Gastroesophageal sphincter (tissue), 4 donors: ENCODE measurements around the gene AIF1. TPM values are rescaled to one million over a fixed set of nuclear protein-coding genes. Genes with fewer than 3 reads are reported as not detected.
A peak's percentile ranks its signal among the peaks of the same experiment; 100 is the strongest.

Experiments
- ATAC-seq: fragments of 150-250 bp; one replicate; pipeline ENCODE4 v1.9.1; 2016; ENCODE audit warnings: mild to moderate bottlenecking, moderate library complexity
- H3K27ac ChIP-seq, 4 donors: fragments of 200-600 bp; sonication (generic) in 3 of 4; 1 replicate in 3 of 4; 2 replicates in 1 of 4; pipeline ENCODE4 v1.5.1; 2016 to 2019
- H3K27me3 ChIP-seq: fragments of 200-600 bp; sonication (generic); one replicate; pipeline ENCODE4 v1.5.1; 2019
- H3K36me3 ChIP-seq, 2 donors: fragments of 200-600 bp; sonication (generic); one replicate each; pipeline ENCODE4 v1.5.1; 2019; ENCODE audit warnings: control low read depth in 1 of 2
- H3K4me1 ChIP-seq, 3 donors: fragments of 200-600 bp; sonication (generic); 1 replicate in 2 of 3; 2 replicates in 1 of 3; pipeline ENCODE4 v1.5.1; 2016 to 2019; ENCODE audit warnings: control low read depth in 2 of 3
- H3K4me3 ChIP-seq, 2 donors: fragments of 200-600 bp; sonication (generic); one replicate each; pipeline ENCODE4 v1.5.1; 2019; ENCODE audit warnings: mild to moderate bottlenecking in 1 of 2, moderate library complexity in 1 of 2
- H3K9me3 ChIP-seq, 3 donors: fragments of 200-600 bp; sonication (generic); one replicate each; pipeline ENCODE4 v1.5.1; 2017 to 2019; ENCODE audit warnings: control low read depth in 2 of 3
- EP300 ChIP-seq: sonication (generic); formaldehyde crosslinking; IDR thresholded peaks from one replicate; pipeline ENCODE4 v1.6.1; 2017; ENCODE audit warnings: antibody characterized with exemption, mild to moderate bottlenecking
- POLR2A ChIP-seq, 2 donors: fragments of 450-650 bp; IDR thresholded peaks; one replicate each; pipeline ENCODE4 v1.6.1; 2017; ENCODE audit warnings: antibody characterized with exemption in 2 of 2, mild to moderate bottlenecking in 2 of 2, moderate library complexity in 1 of 2
- POLR2AphosphoS5 ChIP-seq: sonication (generic); formaldehyde crosslinking; IDR thresholded peaks from one replicate; pipeline ENCODE4 v1.6.1; 2017; ENCODE audit warnings: antibody characterized with exemption
- WGBS, 2 donors: methylation state at CpG; one replicate each; pipeline ENCODE4 v1.1.5; 2018; ENCODE audit warnings: low coverage in 1 of 2; 5-methylcytosine and 5-hydroxymethylcytosine counted together
- total RNA-seq, 4 donors: library from RNA; depleted of rRNA; stranded (reverse); fragments of >200 nt; gene quantifications; one replicate each; pipeline ENCODE4 v1.1.0, GENCODE V29; 2016
- TF ChIP-seq, protein P1 (sequence below), 4 experiments: fragments of 200-600 bp in 2 of 4; fragments of 450-650 bp in 2 of 4; sonication (generic) in 1 of 4; IDR thresholded peaks; one replicate each; pipeline ENCODE4 v1.5.1; 2017 to 2019; ENCODE audit warnings: antibody characterized with exemption in 4 of 4, mild to moderate bottlenecking in 2 of 4, moderate library complexity in 2 of 4

The AIF1 gene
- total RNA-seq, 4 donors from 2014 or later: 5.6 to 46.4 (median 21.3) TPM

DNA sequence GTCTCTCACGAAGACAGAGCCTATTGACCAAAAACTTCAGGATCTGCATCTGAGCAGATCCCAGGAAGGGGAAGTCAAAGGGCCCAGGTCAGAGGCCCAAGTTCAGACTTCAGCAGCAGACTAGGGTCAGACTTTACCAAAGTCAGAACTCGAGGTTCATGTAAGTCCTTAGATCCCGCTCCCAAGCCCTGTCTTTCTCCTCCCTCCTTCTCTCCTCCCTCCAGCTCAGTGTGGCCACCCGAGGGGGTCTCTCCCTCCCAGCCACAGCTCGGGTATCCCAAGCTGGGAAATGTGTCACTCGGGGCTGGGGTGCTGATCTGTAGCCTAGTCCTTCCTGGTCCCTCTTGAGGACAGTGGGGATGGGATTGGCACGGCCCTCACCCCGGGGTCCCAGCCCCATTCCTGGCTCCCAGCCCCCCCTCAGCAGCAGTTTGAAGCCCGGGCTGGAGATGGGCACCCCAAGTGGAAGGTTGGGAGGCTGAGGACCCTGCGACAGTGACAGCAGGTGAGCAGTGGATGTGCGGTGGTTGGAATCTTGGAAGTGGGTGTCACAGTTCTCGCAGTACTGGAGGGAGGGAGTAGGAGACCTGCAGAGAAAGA is 47.2 kb downstream of the AIF1 start:
- H3K27me3 ChIP-seq: no peaks in the 10 kb centered on the region
- peaks cover 0 to 39% of the 10 kb centered on the region in 2 donors for H3K36me3 ChIP-seq
- WGBS, 2 donors: 97 to 100% methylated on average over 2 to 5 of the region's 12 CpGs
- peaks cover 8 to 77% (median 45%) of the 10 kb centered on the region in 3 donors for H3K4me1 ChIP-seq
- H3K27ac ChIP-seq: peak overlapping the region in 3 of 4 donors; percentile 9 to 19 (median 17)
- ATAC-seq: no peak
- H3K9me3 ChIP-seq: no peaks in the 10 kb centered on the region
- no peak overlapping the region for H3K4me3 ChIP-seq
- TF ChIP-seq POLR2A (IDR thresholded peaks at IDR 0.05) (no peak), EP300 (no peak), POLR2AphosphoS5 (no peak)
- TF ChIP-seq, protein P1, sequence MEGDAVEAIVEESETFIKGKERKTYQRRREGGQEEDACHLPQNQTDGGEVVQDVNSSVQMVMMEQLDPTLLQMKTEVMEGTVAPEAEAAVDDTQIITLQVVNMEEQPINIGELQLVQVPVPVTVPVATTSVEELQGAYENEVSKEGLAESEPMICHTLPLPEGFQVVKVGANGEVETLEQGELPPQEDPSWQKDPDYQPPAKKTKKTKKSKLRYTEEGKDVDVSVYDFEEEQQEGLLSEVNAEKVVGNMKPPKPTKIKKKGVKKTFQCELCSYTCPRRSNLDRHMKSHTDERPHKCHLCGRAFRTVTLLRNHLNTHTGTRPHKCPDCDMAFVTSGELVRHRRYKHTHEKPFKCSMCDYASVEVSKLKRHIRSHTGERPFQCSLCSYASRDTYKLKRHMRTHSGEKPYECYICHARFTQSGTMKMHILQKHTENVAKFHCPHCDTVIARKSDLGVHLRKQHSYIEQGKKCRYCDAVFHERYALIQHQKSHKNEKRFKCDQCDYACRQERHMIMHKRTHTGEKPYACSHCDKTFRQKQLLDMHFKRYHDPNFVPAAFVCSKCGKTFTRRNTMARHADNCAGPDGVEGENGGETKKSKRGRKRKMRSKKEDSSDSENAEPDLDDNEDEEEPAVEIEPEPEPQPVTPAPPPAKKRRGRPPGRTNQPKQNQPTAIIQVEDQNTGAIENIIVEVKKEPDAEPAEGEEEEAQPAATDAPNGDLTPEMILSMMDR (IDR thresholded peaks at IDR 0.05): no peak

DNA sequence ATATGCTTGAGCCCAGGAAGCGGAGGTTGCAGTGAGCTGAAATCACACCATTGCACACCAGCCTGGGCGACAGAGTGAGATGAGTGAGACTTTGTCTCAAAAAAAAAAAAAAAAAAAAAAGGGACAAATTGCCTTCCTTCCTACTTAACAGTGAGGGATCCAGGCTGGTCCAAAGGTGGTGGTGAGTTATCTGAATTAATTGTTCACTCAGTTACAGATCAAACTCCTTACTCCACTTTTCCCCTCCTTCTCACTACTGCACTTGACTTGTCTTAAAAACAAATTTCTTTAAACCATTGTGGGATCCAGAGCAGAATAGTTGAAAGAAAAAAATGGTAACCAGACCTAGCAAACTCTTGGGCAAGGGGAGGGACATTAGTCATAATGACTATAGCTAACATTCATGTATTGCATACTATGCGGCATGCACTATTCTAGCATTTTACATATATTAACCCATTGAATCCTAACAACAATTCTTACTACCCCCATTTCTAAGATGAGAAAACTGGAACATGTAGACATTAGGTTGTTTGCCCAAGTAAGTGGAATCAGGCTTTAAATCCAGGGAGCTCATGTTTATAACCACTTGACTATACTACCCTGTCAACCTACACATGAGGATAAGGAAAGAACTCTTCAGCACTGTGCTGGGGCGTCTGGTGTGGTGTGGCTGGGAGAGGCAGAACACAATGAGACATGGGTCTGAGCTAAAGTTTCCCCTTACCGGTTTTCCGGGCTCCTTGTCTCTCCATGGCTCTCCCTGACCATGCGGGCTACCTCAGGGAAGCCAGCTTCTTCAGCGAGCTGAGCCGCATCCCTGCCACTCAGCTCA is 48.3 kb downstream of the AIF1 start:
- Histone ChIP-seq H3K9me3 (no peaks in the 10 kb centered on the region), H3K27ac (peak overlapping the region; percentile 95 to 98 (median 96)), H3K36me3 (peaks cover 0 to 39% of the 10 kb centered on the region in 2 donors), H3K4me3 (peak overlapping the region; percentile 55 to 67), H3K27me3 (no peaks in the 10 kb centered on the region), H3K4me1 (peaks cover 8 to 77% (median 42%) of the 10 kb centered on the region in 3 donors)
- 17 to 57% methylated on average over 1 to 2 of the region's 9 CpGs for WGBS, 2 donors
- no peak for TF ChIP-seq EP300
- TF ChIP-seq, protein P1 (IDR thresholded peaks at IDR 0.05): no peak
- ATAC-seq: no peak

DNA sequence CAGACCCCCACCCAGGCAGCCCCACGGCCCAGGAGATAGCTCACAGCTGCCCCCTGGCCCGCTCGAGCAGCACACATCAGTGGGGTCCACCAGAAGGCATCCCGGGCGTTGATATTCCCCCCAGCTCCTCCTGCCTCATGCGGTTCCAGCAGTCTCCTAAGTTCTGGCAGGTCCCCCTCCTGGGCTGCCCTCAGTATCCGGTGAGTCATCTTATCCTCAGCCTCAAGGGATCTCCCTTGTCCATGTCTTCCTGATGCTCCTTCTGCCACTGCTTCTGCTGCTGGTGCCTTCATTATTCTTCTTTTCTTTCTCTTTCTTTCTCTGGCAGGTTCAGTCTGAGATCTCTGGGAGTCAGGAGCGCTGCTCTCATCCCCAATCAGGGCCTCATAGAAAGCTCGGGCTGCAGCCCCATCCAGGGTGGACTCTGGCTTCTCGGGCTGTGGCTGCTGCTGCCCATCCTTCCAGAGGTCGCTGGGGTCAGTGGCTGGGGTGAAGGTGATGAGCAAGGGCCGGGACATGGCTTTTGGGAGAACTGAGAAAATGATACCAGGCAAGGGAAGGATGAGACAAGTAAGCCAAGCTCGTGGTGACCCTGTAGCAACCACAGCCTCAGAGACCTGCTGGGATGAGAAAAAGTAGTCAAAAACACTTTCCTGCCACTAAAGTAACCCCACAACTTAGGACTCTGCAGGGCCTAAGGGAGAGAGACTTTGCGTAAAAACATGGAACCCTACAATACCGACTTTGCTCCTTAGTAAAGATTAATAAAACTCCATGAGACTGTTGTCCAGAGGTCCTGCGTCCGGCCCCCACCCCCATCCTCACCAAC is 49.1 kb downstream of the AIF1 start:
- H3K27ac ChIP-seq: peak overlapping the region; percentile 95 to 98 (median 96)
- TF ChIP-seq EP300: no peak
- peaks cover 0 to 45% of the 10 kb centered on the region in 2 donors for H3K36me3 ChIP-seq
- H3K4me3 ChIP-seq: peak overlapping the region; percentile 55 to 67
- H3K4me1 ChIP-seq: peaks cover 3 to 77% (median 34%) of the 10 kb centered on the region in 3 donors
- H3K9me3 ChIP-seq: no peaks in the 10 kb centered on the region
- H3K27me3 ChIP-seq: no peaks in the 10 kb centered on the region
- WGBS, 2 donors: 0 to 3% methylated on average over 7 to 9 of the region's 17 CpGs
- ATAC-seq: peak; percentile 21

DNA sequence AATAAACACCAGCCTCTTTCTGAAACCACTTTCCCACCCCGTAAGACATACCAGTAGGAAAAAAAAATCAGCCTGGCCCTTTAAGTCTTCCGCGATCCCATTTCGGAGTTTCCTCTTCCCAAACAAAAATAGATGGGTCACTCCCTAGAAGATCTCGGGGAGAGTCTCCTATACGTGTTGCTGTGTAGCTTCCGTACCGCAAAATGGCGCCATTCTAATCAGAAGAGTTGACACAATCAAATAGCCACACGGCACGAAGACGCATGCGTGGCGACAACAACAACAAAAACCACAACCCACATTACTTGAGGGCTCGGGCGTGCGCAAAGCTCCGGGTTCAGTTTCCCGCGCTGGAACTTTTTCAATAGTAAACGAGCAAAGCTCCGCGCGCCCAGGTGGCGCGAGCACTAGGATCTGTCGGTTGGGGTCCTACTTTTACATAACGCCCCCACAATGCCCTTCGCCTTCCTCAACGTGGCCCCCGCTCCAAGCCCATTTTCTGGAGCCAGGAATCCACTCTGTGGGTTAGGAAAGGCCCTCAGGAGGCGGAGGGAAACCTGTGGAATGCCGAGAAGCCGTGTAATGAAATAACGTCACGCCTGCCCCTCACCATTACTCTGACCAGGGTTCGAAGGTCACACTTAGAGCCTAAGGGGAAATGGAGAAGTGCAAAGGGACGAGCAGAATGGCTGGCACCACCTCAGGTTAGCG is 49.9 kb downstream of the AIF1 start, which contains the start of gene GPANK1:
GPANK1 (minus strand) TSS at position 208 of the 711 bp plus-strand sequence. CDS start 519 bp downstream, outside the sequence.
- H3K9me3 ChIP-seq: no peaks in the 10 kb centered on the region
- ATAC-seq: peak; percentile 59
- TF ChIP-seq, protein P1 (IDR thresholded peaks at IDR 0.05): no peak
- TF ChIP-seq POLR2A (IDR thresholded peaks at IDR 0.05) (peak in 1 of 2 donors; percentile 30), EP300 (no peak), POLR2AphosphoS5 (peak; percentile 76)
- H3K36me3 ChIP-seq: peaks cover 0 to 53% of the 10 kb centered on the region in 2 donors
- H3K27me3 ChIP-seq: no peaks in the 10 kb centered on the region
- H3K4me3 ChIP-seq: peak within 1 kb of the TSS; percentile 55 to 67
- peak within 1 kb of the TSS; percentile 95 to 98 (median 96) for H3K27ac ChIP-seq
- WGBS, 2 donors: 0% methylated on average over 14 to 19 of the region's 39 CpGs
- H3K4me1 ChIP-seq: peaks cover 0 to 77% (median 28%) of the 10 kb centered on the region in 3 donors
